AG04449 (cell line): ENCODE measurements around the gene SMIM5.

Experiments used
- CTCF ChIA-PET: fragments of 350-600 bp; formaldehyde crosslinking; extraction: SDS; loops from one replicate; lab custom pipeline; 2021; ENCODE audit warnings: antibody characterized with exemption; lab: Yijun Ruan, JAX
- POLR2A ChIA-PET: fragments of 400-600, 350-600 bp; formaldehyde crosslinking; extraction: SDS; loops from one replicate; lab custom pipeline; 2020; ENCODE audit warnings: antibody characterized with exemption, inconsistent platforms; lab: Yijun Ruan, JAX
- DNase-seq: peaks from one replicate; pipeline ENCODE4 v3.0.0-alpha.2; 2010; ENCODE audit warnings: low read depth, low spot score
- H3K4me3 ChIP-seq: 2 replicates; pipeline ENCODE4 v1.5.1; 2011; ENCODE audit warnings: low read depth, mild to moderate bottlenecking, control low read depth, low read length
- TF ChIP-seq, protein P1 (sequence below): IDR thresholded peaks from one replicate; pipeline ENCODE4 v1.5.1; 2011; ENCODE audit warnings: mild to moderate bottlenecking, moderate library complexity, low read length, control low read depth, inconsistent platforms; ENCODE audit not compliant: insufficient read depth; ENCODE audit errors: missing control alignments

SMIM5 gene

DNA sequence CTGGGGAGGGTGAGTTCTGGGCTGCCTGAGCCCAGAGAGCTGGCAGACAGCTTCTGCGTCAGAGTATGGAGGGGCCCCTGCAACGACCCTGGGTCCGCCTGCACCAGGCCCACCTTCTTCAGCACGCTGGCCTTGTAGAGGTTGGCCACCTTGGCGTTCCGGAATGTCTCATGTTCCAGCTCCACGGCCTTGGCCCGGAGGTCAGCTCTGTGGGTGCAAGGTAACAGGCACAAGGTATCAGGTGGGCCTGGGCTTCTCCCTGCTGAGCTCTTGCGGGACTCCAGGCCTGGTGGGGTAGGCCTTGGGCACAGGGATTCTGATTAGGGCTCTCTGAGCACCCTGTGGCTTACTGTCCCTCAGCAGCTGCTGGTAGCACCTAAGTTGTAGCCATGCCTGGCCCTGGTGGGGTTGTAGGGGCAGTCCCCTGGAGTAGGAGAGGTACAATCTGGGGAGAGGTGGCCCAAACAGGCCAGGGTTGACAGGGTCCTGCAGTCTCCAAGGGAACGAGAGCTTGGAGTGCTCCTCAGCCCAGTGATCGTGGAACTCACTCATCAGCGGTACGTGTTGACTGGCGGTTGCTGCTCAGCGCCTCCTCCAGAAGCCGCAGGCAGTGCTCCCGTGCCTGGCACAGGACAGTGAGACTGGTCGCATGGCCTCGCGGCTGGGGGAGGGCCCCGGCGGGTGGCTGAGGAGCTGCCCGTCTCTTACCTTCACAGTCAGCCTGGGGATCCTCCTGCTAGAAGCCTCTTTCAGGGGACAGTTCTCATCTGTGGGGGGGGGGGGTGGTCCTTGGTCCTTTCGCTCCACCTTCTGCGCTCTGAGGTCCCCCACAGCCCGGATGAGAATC is 2.9 kb upstream of the SMIM5 start:
- DNase-seq = no peak
- ChIA-PET POLR2A (no interaction called here), CTCF (interaction anchor here (0.8 to 28.7 kb wide), 8 partner anchors 13 to 125 kb away, joined by 3 to 1427 read pairs (median 4); partner anchors contain the start of gene GALK1)
- TF ChIP-seq, protein P1, sequence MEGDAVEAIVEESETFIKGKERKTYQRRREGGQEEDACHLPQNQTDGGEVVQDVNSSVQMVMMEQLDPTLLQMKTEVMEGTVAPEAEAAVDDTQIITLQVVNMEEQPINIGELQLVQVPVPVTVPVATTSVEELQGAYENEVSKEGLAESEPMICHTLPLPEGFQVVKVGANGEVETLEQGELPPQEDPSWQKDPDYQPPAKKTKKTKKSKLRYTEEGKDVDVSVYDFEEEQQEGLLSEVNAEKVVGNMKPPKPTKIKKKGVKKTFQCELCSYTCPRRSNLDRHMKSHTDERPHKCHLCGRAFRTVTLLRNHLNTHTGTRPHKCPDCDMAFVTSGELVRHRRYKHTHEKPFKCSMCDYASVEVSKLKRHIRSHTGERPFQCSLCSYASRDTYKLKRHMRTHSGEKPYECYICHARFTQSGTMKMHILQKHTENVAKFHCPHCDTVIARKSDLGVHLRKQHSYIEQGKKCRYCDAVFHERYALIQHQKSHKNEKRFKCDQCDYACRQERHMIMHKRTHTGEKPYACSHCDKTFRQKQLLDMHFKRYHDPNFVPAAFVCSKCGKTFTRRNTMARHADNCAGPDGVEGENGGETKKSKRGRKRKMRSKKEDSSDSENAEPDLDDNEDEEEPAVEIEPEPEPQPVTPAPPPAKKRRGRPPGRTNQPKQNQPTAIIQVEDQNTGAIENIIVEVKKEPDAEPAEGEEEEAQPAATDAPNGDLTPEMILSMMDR = no peak
- H3K4me3 ChIP-seq = no peak overlapping the region

DNA sequence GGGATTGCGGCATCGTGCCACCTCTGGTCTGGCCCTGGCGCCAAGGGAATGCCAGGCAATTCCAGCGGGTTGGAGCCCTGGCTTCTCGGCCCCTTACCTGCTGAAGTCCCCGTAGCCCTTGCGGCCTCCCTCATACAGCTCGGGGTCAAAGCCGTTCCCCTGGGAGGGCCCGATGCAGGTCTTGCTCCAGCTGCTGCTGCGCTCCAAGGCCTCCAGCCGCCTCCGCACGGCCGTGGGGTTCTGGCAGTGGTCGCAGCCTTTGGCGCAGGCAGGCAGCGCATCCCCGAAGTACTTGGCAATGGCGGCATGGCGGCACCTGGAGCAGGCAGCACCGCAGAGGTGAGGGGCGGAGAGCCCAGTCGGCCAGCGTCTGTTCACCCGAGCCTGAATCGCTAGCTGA is 1.9 kb upstream of the SMIM5 start:
- TF ChIP-seq, protein P1 = no peak
- no peak overlapping the region for H3K4me3 ChIP-seq
- CTCF ChIA-PET = interaction anchor here (0.8 to 28.7 kb wide), 5 partner anchors 14 to 124 kb away, joined by 3 to 1427 read pairs (median 357); partner anchors contain the start of gene GALK1
- DNase-seq = no peak
- POLR2A ChIA-PET = no interaction called here

DNA sequence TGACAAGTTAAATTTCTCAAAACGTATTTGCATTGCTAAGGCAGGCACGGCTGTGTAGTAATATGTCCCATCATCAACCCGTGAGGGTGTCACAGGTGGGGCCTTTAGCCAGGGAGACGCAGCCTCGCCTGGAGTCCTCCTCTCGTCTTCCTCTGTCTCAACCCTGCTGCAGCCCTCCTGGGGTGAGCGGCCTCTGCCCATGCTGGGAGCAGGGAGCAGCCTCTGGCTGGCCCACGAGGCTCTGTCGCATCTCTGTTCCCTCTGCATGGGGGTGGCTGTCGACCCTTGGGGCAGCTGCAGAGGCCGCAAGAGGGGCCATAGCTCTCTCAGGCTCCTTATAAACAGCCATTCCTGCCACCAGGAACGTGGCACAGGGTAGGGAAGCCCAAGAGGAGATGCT is 806 bp upstream of the SMIM5 start:
- TF ChIP-seq, protein P1 = no peak
- DNase-seq = no peak
- ChIA-PET POLR2A (interaction anchor here (0.6 to 1.5 kb wide), 6 partner anchors 8 to 205 kb away, joined by 3 to 7 read pairs (median 4); no protein-coding TSS in a partner anchor), CTCF (interaction anchor here (0.6 to 28.7 kb wide), 51 partner anchors 15 to 266 kb away, joined by 3 to 1427 read pairs (median 8); partner anchors contain the start of genes GALK1, ITGB4, RECQL5 and SAP30BP)
- H3K4me3 ChIP-seq = no peak overlapping the region

DNA sequence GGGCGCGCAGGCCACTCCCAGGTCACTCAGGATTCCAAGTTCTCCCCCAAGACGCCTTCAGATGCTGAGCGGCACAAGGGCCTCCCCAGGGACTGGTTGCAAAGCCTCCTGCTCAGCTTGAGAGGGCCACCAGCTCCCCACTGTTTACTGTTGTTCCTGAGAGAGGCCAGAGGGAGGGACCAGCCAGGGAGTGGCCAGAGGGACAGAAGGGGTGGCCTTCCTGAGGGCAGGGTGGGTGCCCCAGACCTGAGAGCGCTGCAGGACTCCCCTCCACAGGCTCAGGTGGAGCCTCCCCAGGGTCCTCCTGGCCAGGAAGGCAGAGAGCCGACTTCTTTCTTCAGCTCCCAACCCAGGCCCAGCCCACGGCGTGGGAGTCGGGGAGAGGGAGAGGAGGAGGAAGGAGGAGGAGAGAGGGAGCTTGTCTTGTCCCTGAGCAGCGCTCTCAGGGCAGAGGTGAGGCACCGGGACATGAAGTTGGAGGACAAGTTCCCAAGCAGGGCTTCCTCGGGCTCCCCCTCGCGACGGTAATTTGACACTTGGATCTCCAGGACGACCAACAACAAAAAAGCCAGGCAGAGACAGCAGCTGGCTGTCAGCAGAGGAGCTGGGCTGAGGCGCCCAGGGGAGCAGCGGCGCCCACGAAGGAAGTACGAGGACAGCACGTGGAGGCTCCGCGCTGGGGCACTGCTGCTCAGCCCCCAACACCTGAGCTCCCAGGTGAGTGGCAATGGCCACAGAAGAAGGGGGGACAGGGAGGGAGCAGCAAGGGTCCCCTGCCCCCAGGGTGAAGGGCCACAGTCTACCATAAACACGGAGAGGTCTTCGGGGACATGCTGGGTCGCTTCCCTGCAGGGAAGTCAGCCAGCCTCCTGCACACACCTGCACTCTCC is 497 bp downstream of the SMIM5 start:
- no peak overlapping the region for H3K4me3 ChIP-seq
- ChIA-PET POLR2A (interaction anchor here (0.6 to 1.5 kb wide), 6 partner anchors 9 to 146 kb away, joined by 3 to 7 read pairs (median 5); no protein-coding TSS in a partner anchor), CTCF (interaction anchor here (0.6 to 28.7 kb wide), 66 partner anchors 16 to 672 kb away, joined by 3 to 1427 read pairs (median 6); partner anchors contain the start of genes GALK1, ITGB4, RECQL5 and SAP30BP)
- peak; percentile 55 for DNase-seq
- TF ChIP-seq, protein P1 = peak; percentile 81

DNA sequence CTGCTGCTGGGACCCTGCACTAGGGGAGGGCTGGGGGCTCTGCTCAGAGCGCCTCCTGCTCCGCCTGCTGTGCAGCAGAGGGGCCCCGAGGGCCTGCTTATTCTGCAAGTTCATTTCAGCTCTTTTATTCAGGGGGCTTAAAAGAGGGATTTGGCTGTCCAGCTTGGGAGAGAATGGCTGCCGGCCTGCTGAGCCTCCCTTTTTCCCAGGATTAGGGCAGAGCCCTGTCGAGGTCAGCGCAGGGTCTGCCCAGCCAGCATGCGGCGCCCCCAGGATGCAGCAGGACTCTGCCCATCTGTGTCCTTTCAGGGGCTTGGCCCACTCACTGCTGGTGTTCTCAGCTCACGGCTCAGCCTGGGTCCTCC is 1.1 kb downstream of the SMIM5 start:
- no peak overlapping the region for H3K4me3 ChIP-seq
- ChIA-PET CTCF (interaction anchor here (1.0 to 28.7 kb wide), 42 partner anchors 17 to 374 kb away, joined by 3 to 1427 read pairs (median 8); partner anchors contain the start of genes GALK1, ITGB4, RECQL5 and SAP30BP), POLR2A (interaction anchor here (1.5 kb wide), 1 partner anchor 119 kb away, joined by 6 read pairs; no protein-coding TSS in a partner anchor)
- TF ChIP-seq, protein P1 = no peak
- DNase-seq = no peak
